ENCODE data around the gene TSEN54. TPM values are rescaled to one million over a fixed set of nuclear protein-coding genes. Genes with fewer than 3 reads are reported as not detected.

Gene TSEN54
- total RNA-seq, 1 donor from 2014 or later: 7.7 TPM

- DNase-seq (ENCODE audit: low spot score): no peak
- intact Hi-C loops (cut with DNase I): loop anchor here (5.0 kb wide), 1 partner anchor 60 kb away; no protein-coding TSS in a partner anchor
Observed at GRCh38 chr17:75486951-75487350, 29.4 kb upstream of the TSEN54 start.

- no peak for DNase-seq (ENCODE audit: low spot score)
- intact Hi-C loops (cut with DNase I): loop anchor here (5.0 kb wide), 1 partner anchor 60 kb away; no protein-coding TSS in a partner anchor
Observed at GRCh38 chr17:75487351-75488070, 28.8 kb upstream of the TSEN54 start.

GRCh38 chr17:75488693-75489510 lies 27.4 kb upstream of the TSEN54 start:
- intact Hi-C loops (cut with DNase I): loop anchor here (5.0 kb wide), 1 partner anchor 62 kb away; no protein-coding TSS in a partner anchor
- DNase-seq (ENCODE audit: low spot score): no peak

- no peak for DNase-seq (ENCODE audit: low spot score)
- intact Hi-C loops (cut with DNase I): loop anchor here (5.0 kb wide), 1 partner anchor 62 kb away; no protein-coding TSS in a partner anchor
Observed at GRCh38 chr17:75489511-75489955, 26.8 kb upstream of the TSEN54 start.

- no peak for DNase-seq (ENCODE audit: low spot score)
- intact Hi-C loops (cut with DNase I): no loop called here
Observed at GRCh38 chr17:75490173-75490743, 26.1 kb upstream of the TSEN54 start.

GRCh38 chr17:75490953-75491649 lies 25.2 kb upstream of the TSEN54 start:
- intact Hi-C loops (cut with DNase I): no loop called here
- no peak for DNase-seq (ENCODE audit: low spot score)

GRCh38 chr17:75491680-75492079 lies 24.6 kb upstream of the TSEN54 start:
- intact Hi-C loops (cut with DNase I): no loop called here

GRCh38 chr17:75492555-75493168 lies 23.7 kb upstream of the TSEN54 start:
- intact Hi-C loops (cut with DNase I): no loop called here
- DNase-seq (ENCODE audit: low spot score): no peak

More at GRCh38 chr17:75491680-75492079, 24.6 kb upstream of the TSEN54 start:
- no peak for DNase-seq (ENCODE audit: low spot score)

GRCh38 chr17:75493476-75494129 lies 22.7 kb upstream of the TSEN54 start:
- DNase-seq (ENCODE audit: low spot score): no peak
- intact Hi-C loops (cut with DNase I): no loop called here

- intact Hi-C loops (cut with DNase I): no loop called here
- DNase-seq (ENCODE audit: low spot score): no peak
Observed at GRCh38 chr17:75494326-75494877, 21.9 kb upstream of the TSEN54 start.

GRCh38 chr17:75496005-75496404 lies 20.3 kb upstream of the TSEN54 start:
- no peak for DNase-seq (ENCODE audit: low spot score)
- intact Hi-C loops (cut with DNase I): no loop called here

GRCh38 chr17:75498039-75498725 lies 18.1 kb upstream of the TSEN54 start:
- DNase-seq (ENCODE audit: low spot score): no peak
- intact Hi-C loops (cut with DNase I): no loop called here

GRCh38 chr17:75498726-75499213 lies 17.6 kb upstream of the TSEN54 start:
- intact Hi-C loops (cut with DNase I): no loop called here
- DNase-seq (ENCODE audit: low spot score): no peak

GRCh38 chr17:75499313-75500022 lies 16.9 kb upstream of the TSEN54 start:
- intact Hi-C loops (cut with DNase I): no loop called here
- DNase-seq (ENCODE audit: low spot score): no peak

- intact Hi-C loops (cut with DNase I): no loop called here
- DNase-seq (ENCODE audit: low spot score): no peak
Observed at GRCh38 chr17:75500419-75501216, 15.7 kb upstream of the TSEN54 start.

- no peak for DNase-seq (ENCODE audit: low spot score)
- intact Hi-C loops (cut with DNase I): no loop called here
Observed at GRCh38 chr17:75501378-75502071, 14.8 kb upstream of the TSEN54 start.
